IPS-18a (cell line): ENCODE results near the gene DEPDC5.
A peak's percentile ranks its signal among the peaks of the same experiment; 100 is the strongest.
"Not testable (repeated sequence)": the region's sequence is repeated elsewhere in the genome, so short reads cannot be mapped to it uniquely, and the experiment has no call there.

Source experiments
- H3K27ac ChIP-seq: one replicate; pipeline ENCODE4 v1.5.1; 2013; ENCODE audit warnings: low read length
- H3K27me3 ChIP-seq: one replicate; pipeline ENCODE4 v1.6.1; 2013; ENCODE audit warnings: mild to moderate bottlenecking, low read length; ENCODE audit not compliant: control insufficient read depth, insufficient read depth
- H3K36me3 ChIP-seq: one replicate; pipeline ENCODE4 v1.6.1; 2013; ENCODE audit warnings: low read depth, low read length; ENCODE audit not compliant: control insufficient read depth
- H3K4me1 ChIP-seq: one replicate; pipeline ENCODE4 v1.6.1; 2013; ENCODE audit warnings: low read depth, low read length; ENCODE audit not compliant: control insufficient read depth
- H3K4me3 ChIP-seq: one replicate; pipeline ENCODE4 v1.5.1; 2013; ENCODE audit warnings: low read length
- H3K9ac ChIP-seq: one replicate; pipeline ENCODE4 v1.6.1; 2013; ENCODE audit warnings: mild to moderate bottlenecking, low read length, moderate library complexity
- H3K9me3 ChIP-seq: one replicate; pipeline ENCODE4 v1.6.1; 2013; ENCODE audit warnings: low read depth, low read length; ENCODE audit not compliant: control insufficient read depth

DEPDC5 gene

DNA sequence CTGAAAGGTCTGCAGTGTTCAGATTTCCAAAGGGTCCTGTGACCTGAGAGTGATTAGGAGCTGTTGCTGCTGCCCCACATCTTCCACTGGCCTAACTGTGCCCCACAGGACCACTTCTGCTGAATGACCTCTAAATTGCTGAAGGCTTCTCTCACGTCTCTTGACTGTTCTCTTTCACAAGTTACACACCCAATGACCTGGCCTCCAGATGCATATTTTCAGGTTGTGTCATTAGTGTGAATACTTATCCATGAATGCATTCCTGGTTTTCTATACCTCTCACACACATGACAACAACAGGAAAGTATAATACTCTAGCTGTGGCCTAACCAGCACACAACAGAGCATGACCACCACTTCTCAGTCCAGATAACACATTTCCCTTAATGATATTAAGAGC is 19.3 kb upstream of the DEPDC5 start:
- H3K9me3 ChIP-seq, result no peaks in the 10 kb centered on the region
- H3K27me3 ChIP-seq, result no peaks in the 10 kb centered on the region
- no peak overlapping the region for H3K27ac ChIP-seq
- peaks cover 41% of the 10 kb centered on the region for H3K36me3 ChIP-seq
- no peak overlapping the region for H3K9ac ChIP-seq
- H3K4me3 ChIP-seq, result no peak overlapping the region
- H3K4me1 ChIP-seq, result no peaks in the 10 kb centered on the region

DNA sequence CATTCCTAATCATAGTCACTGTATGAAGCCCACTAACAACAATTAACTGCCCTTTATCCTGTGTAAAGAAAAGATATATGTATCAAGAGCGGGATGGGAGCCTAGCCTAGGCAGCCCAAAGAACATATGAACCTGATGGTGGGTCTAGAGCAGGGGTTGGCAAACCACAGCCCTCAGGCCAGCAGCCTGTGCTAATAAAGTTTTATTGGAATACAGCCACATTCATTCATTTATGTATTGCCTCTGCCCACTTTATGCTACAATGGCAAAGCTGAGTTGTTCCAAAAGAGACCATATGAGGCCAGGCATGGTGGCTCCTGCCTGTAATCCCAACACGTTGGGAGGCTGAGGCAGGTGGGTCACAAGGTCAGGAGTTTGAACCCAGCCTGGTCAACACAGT is 17.4 kb upstream of the DEPDC5 start:
- no peaks in the 10 kb centered on the region for H3K4me1 ChIP-seq
- no peaks in the 10 kb centered on the region for H3K27me3 ChIP-seq
- no peak overlapping the region for H3K4me3 ChIP-seq
- no peaks in the 10 kb centered on the region for H3K9me3 ChIP-seq
- H3K27ac ChIP-seq, result no peak overlapping the region
- peaks cover 46% of the 10 kb centered on the region for H3K36me3 ChIP-seq
- H3K9ac ChIP-seq, result no peak overlapping the region

DNA sequence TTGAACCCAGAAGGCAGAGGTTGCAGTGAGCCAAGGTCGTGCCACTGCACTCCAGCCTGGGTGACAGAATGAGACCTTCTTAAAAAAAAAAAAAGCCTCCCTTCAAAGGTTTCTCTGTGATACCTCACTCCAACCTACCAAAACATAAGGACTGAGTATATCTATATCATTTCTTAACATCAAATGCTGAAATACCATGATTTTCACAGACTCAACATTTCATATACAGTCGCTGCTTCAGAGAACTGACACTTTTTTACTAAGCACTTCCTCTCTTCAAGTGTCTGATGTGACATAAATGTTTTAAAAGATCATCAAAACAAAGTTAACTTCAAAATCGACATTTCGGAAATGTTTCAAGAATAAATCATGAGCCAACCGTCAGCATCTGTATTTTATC is 15.9 kb upstream of the DEPDC5 start:
- Histone ChIP-seq H3K4me1 (no peaks in the 10 kb centered on the region), H3K36me3 (peaks cover 41% of the 10 kb centered on the region), H3K4me3 (no peak overlapping the region), H3K9me3 (no peaks in the 10 kb centered on the region), H3K9ac (no peak overlapping the region), H3K27ac (no peak overlapping the region), H3K27me3 (no peaks in the 10 kb centered on the region)

DNA sequence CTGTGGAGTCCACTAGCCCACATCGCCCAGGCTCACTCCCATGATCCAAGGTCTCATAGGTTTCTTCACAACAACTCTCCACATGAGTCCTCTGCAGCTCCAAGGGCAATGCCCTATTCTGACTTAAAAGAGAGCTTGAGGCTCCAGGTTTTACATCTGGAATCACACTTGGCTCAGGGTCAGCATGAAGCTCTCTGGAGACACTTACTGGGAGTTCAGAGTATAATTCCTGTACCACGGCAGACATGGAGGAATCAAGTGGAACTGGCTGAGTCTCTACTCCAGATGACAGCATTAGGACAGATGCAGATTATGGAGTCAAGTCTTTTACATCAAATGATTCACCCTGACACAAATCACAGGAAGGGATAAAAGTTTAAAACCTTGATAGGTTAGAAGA is 15.3 kb upstream of the DEPDC5 start:
- Histone ChIP-seq H3K27me3 (no peaks in the 10 kb centered on the region), H3K9me3 (no peaks in the 10 kb centered on the region), H3K4me3 (no peak overlapping the region), H3K4me1 (no peaks in the 10 kb centered on the region), H3K36me3 (peaks cover 39% of the 10 kb centered on the region), H3K9ac (no peak overlapping the region), H3K27ac (no peak overlapping the region)

DNA sequence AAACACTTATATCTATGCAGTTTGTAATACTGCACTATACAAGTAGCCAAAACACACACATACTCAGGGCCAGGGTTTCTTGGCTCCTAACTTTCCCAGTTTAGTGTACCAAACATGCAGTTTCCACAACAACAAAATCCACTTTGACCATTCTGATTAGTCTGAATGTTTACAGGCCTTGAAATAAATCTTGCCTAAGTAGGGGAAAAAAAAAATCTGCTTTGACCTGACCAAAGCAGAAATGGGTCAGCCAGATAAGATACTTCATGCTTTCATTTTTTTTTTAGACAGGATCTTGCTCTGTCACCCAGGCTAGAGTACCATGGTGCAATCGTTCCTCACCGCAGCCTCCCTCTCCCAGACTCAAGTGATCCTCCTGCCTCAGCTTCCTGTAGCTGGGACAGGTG is 14.0 kb upstream of the DEPDC5 start:
- Histone ChIP-seq H3K4me1 (no peaks in the 10 kb centered on the region), H3K9me3 (no peaks in the 10 kb centered on the region), H3K27me3 (no peaks in the 10 kb centered on the region), H3K9ac (no peak overlapping the region), H3K27ac (no peak overlapping the region), H3K4me3 (no peak overlapping the region), H3K36me3 (peaks cover 28% of the 10 kb centered on the region)

DNA sequence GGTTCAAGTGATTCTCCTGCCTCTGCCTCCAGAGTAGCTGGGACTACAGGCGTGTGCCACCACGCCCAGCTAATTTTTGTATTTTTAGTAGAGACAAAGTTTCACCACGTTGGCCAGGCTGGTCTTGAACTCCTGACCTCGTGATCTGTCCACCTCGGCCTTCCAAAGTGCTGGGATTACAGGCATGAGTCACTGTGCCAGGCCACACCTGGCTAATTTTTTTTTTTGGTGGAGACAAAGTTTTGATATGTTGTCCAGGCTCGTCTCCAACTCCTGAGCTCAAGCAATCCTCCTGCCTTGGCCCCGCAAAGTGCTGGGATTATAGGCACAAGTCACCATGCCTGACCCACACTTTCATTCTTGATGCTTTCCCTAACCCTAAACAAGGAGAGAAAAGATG is 13.5 kb upstream of the DEPDC5 start:
- not testable (repeated sequence) for H3K27me3 ChIP-seq
- H3K36me3 ChIP-seq, result peaks cover 27% of the 10 kb centered on the region

DNA sequence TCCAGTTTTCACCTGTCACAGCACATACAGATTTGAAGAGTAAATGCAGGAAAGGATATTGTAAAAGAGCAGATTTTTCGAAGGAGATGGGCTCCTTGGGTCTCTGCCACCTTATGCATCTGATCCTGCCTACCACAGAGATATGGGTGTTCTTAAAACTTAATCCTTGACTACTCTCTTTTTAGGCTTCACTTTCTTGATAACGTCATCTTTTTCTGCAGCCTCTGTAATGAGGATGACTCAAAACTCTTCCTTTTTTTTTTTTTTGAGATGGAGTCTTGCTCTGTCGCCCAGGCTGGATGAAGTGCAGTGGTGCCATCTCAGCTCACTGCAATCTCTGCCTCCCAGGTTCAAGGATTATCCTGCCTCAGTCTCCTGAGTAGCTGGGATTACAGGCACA is 11.7 kb upstream of the DEPDC5 start:
- Histone ChIP-seq H3K4me3 (no peak overlapping the region), H3K4me1 (no peaks in the 10 kb centered on the region), H3K9me3 (no peaks in the 10 kb centered on the region), H3K9ac (no peak overlapping the region), H3K27me3 (no peaks in the 10 kb centered on the region), H3K27ac (no peak overlapping the region), H3K36me3 (peaks cover 31% of the 10 kb centered on the region)

More for the DNA sequence above, 13.5 kb upstream of the DEPDC5 start:
- H3K9me3 ChIP-seq, H3K27ac ChIP-seq, H3K4me3 ChIP-seq, H3K9ac ChIP-seq, H3K4me1 ChIP-seq: not testable (repeated sequence)

DNA sequence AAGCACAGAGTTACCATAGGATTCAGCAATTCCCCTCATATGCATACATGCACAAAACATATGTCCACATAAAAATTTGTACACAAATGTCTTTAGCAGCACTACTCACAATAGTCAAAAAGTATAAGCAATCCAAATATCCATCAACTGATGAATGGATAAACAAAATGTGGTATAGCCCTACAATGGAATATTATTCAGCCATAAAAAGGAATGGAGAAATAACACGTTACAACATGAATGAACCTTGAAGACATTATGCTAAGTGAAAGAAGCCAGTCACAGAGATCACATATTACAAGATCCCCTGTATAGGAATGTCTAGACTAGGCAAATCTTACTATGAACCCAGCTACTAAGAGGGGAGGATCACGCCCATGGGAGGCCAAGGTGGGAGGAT is 11.1 kb upstream of the DEPDC5 start:
- H3K9me3 ChIP-seq, result no peaks in the 10 kb centered on the region
- H3K4me1 ChIP-seq, result peaks cover 5% of the 10 kb centered on the region
- peaks cover 29% of the 10 kb centered on the region for H3K36me3 ChIP-seq
- no peak overlapping the region for H3K9ac ChIP-seq
- no peaks in the 10 kb centered on the region for H3K27me3 ChIP-seq
- H3K4me3 ChIP-seq, result no peak overlapping the region
- H3K27ac ChIP-seq, result no peak overlapping the region

DNA sequence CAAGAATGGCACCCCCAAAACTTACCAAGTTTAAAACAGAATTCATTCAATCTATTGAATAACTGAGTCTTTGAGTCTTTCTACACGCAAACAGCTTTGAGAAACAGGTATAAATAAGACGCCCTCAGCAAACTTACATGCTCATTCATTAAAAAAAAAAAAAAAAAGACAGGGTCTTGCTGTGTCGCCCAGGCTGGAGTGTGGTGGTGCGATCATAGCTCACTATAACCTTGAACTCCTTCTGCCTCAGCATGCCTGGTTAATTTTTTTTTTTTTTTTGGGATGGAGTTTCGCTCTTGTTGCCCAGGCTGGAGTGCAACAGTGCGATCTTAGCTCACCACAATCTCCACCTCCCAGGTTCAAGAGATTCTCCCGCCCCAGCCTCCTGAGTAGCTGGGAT is 9.9 kb upstream of the DEPDC5 start:
- Histone ChIP-seq H3K4me3 (no peak overlapping the region), H3K36me3 (peaks cover 18% of the 10 kb centered on the region), H3K9me3 (no peaks in the 10 kb centered on the region), H3K4me1 (peaks cover 17% of the 10 kb centered on the region), H3K27me3 (no peaks in the 10 kb centered on the region), H3K9ac (no peak overlapping the region), H3K27ac (no peak overlapping the region)

DNA sequence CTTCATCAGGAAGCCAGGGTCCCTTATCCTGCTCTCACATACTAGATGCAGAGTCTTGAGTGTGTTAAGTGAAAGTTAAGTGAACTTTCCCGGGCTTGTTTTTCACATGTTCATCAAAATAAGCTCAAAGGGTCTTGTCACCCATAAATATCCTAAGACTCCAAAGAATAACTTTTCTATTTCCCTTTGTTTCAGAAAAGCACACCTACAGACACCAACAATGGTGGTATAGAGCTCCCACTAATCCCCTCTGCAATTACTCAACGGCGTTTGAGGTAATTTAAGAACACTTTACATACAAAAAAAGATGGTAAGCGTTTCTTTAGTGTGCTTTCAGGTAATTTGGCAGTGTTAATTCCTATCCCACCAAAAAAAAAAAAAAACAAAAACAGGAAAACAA is 6.4 kb upstream of the DEPDC5 start:
- Histone ChIP-seq H3K27me3 (no peaks in the 10 kb centered on the region), H3K36me3 (peaks cover 8% of the 10 kb centered on the region), H3K9me3 (no peaks in the 10 kb centered on the region), H3K4me1 (peaks cover 25% of the 10 kb centered on the region), H3K9ac (peak overlapping the region; percentile 91), H3K4me3 (peak overlapping the region; percentile 78), H3K27ac (peak overlapping the region; percentile 79)

DNA sequence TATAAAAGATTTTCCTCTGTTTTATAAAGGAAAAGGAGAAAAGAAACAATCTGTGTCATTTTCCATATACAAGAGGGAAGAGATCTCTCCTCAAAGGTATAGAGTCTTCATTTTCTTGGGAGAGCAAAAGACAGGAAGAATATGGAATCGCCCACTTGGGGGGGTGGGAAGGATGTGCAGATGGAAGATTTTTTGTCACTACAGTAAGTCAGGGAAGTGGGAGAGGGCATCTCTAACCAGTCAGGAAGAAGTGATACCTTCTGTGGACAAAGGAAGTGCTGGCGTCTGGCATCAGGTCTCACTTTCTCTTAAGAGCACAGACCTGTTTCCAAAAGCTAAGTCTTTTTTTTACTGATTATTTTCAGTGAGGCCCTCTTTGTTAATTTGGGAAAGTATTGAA is 5.3 kb upstream of the DEPDC5 start:
- Histone ChIP-seq H3K9me3 (no peaks in the 10 kb centered on the region), H3K9ac (peak overlapping the region; percentile 91), H3K27me3 (no peaks in the 10 kb centered on the region), H3K4me3 (peak overlapping the region; percentile 78), H3K27ac (peak overlapping the region; percentile 79), H3K4me1 (peaks cover 33% of the 10 kb centered on the region), H3K36me3 (peaks cover 8% of the 10 kb centered on the region)

DNA sequence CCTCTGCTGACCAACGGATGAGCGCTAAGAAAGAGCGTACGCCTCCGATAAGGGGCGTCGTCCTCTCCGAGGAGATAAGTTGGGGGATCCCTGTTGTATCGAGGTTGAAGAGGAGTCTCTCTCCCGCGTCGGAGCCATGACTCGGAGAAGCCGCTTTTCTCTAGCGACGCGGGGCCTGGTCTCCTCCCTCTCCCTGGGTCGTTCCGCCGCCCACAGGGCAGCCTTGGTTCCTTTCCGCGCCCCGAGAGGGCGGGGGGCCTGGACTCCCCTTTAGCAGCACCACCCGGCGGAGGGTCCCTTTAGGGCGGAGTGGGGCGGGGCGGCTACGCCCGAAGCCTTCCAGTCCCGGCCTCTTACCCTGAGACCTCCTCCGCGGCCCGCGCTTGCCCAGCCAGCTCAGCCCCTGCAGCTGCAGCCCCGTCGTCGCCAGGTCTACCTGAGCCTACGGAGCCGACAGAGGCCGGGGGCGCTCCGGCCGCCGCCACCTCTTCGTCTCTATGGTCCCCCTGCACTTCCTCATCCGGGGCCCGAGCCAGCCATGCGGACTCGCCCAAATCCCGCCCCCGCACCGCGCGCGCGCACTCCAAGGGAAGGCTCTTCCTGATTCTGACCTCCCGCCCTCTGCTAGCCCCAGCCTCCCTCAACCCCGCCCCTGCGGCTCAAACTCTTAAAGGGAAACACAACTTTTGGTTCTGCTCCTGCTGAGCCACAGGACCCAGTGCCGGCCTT is 4.0 kb upstream of the DEPDC5 start, which contains the start of gene PRR14L:
PRR14L (minus strand) TSS at position 497 of the 729 bp plus-strand sequence. CDS start 11,272 bp downstream, outside the sequence.
- H3K4me3 ChIP-seq, result peak within 1 kb of the TSS; percentile 78
- H3K4me1 ChIP-seq, result peaks cover 39% of the 10 kb centered on the region
- H3K9ac ChIP-seq, result peak within 1 kb of the TSS; percentile 91
- no peaks in the 10 kb centered on the region for H3K27me3 ChIP-seq
- peak within 1 kb of the TSS; percentile 79 for H3K27ac ChIP-seq
- no peaks in the 10 kb centered on the region for H3K9me3 ChIP-seq
- H3K36me3 ChIP-seq, result peaks cover 8% of the 10 kb centered on the region
